ENCODE data around the gene DHX40.
"Not testable (repeated sequence)": the region's sequence is repeated elsewhere in the genome, so short reads cannot be mapped to it uniquely, and the experiment has no call there.

The DHX40 gene

DNA sequence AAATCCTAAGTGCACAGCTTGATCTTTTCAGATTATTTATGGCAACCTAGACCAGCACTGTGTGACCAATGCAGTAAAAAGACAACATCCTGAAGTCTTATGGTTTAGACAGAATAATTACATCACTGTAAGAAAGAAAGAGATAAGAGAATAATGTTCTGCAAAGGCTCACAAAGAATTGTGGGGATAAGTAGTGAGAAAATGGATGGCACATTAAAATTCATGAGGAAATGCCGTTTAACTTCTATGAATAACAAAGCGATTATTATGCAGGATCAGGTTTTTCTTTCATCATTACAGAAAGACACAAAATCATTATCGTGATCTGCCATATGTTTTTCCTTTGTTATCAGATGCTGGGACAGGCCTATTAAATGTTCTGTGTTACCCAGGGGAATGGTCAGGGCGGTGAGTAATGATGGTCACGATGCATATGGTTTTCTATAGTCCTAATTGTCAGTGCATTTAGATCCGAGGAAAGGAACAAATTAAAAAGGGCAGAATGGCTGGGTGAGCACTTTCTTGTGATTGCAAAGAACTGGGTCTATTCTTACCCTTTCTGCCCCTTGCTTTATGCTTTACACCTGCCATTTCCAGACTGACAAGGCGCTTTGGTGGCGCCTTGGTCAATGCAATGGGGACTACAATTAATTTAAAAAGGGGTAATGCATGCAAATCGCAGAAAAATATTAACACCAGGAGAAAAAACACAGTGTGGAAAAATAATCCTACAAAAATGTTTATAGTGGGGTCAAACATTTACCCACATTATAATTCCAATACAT, 18.1 kb upstream of the DHX40 start:
- Histone ChIP-seq H3K27ac (ENCODE audit: low read length) (no peak overlapping the region), H2AFZ (ENCODE audit: low read depth, low read length) (no peak overlapping the region), H3K27me3 (ENCODE audit: insufficient read depth, low read length, poor library complexity) (peaks cover 15% of the 10 kb centered on the region), H3K9ac (ENCODE audit: low read depth, low read length) (no peak overlapping the region), H3K4me1 (ENCODE audit: insufficient read depth, low read length) (no peaks in the 10 kb centered on the region), H3K36me3 (ENCODE audit: insufficient read depth, low read length) (no peaks in the 10 kb centered on the region), H3K79me2 (ENCODE audit: insufficient read depth, low read length) (no peaks in the 10 kb centered on the region), H3K9me3 (ENCODE audit: insufficient read depth, low read length, severe bottlenecking) (no peaks in the 10 kb centered on the region), H4K20me1 (ENCODE audit: insufficient read depth, low read length) (no peaks in the 10 kb centered on the region), H3K4me2 (ENCODE audit: insufficient read depth, low read length) (no peak overlapping the region), H3K4me3 (ENCODE audit: low read depth in 1 of 2, low read length in 2 of 2) (no peak overlapping the region)
- DNase-seq (no peak), ATAC-seq (ENCODE audit: insufficient read depth, low read depth) (no peak)
- no peak for TF ChIP-seq EZH2 (IDR thresholded peaks at IDR 0.05; ENCODE audit: borderline replicate concordance, low read depth, low read length, severe bottlenecking)
- TF ChIP-seq, protein P1, sequence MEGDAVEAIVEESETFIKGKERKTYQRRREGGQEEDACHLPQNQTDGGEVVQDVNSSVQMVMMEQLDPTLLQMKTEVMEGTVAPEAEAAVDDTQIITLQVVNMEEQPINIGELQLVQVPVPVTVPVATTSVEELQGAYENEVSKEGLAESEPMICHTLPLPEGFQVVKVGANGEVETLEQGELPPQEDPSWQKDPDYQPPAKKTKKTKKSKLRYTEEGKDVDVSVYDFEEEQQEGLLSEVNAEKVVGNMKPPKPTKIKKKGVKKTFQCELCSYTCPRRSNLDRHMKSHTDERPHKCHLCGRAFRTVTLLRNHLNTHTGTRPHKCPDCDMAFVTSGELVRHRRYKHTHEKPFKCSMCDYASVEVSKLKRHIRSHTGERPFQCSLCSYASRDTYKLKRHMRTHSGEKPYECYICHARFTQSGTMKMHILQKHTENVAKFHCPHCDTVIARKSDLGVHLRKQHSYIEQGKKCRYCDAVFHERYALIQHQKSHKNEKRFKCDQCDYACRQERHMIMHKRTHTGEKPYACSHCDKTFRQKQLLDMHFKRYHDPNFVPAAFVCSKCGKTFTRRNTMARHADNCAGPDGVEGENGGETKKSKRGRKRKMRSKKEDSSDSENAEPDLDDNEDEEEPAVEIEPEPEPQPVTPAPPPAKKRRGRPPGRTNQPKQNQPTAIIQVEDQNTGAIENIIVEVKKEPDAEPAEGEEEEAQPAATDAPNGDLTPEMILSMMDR (IDR thresholded peaks at IDR 0.05; ENCODE audit: borderline replicate concordance, extremely low read depth, low read length, poor library complexity, severe bottlenecking) = no peak

DNA sequence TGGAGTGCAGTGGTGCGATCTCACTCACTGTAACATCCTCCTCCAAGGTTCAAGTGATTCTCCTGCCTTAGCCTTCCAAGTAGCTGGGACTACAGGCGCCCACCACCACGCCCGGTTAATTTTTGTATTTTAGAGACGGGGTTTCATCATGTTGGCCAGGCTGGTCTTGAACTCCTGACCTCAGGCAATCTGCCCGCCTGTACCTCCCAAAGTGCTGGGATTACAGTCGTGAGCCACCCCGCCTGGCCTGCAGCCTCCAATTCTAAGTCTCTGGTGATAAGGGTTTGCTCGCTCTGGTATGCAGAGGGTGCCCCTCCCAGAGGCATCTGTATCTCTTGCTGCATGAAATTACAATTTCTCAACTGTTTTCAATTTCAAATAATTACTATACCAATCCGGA, 16.4 kb upstream of the DHX40 start:
- not testable (repeated sequence) for H3K9me3 ChIP-seq (ENCODE audit: insufficient read depth, low read length, severe bottlenecking)

DNA sequence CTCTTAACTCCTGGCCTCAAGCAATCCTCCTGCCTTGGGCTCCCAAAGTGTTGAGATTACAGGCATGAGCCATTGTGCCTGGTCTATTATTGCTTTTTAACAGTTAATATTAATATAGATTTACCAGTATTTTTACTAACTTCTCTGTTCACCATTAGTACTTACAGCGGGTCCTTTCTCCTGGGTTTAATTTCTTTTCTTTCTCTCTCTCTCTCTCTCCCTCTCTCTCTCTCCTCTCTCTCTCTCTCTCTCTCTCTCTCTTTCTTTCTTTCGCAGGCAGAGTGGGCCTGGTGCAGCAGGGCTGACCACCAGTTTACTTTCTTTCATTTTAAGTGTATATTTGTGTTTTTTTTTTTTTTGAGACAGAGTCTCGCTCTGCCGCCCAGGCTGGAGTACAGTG, 14.7 kb upstream of the DHX40 start:
- Histone ChIP-seq H3K4me3 (ENCODE audit: low read depth in 1 of 2, low read length in 2 of 2) (no peak overlapping the region), H3K27ac (ENCODE audit: low read length) (no peak overlapping the region), H3K4me2 (ENCODE audit: insufficient read depth, low read length) (no peak overlapping the region), H3K36me3 (ENCODE audit: insufficient read depth, low read length) (no peaks in the 10 kb centered on the region), H3K79me2 (ENCODE audit: insufficient read depth, low read length) (no peaks in the 10 kb centered on the region), H3K27me3 (ENCODE audit: insufficient read depth, low read length, poor library complexity) (peaks cover 5% of the 10 kb centered on the region), H2AFZ (ENCODE audit: low read depth, low read length) (no peak overlapping the region), H3K4me1 (ENCODE audit: insufficient read depth, low read length) (no peaks in the 10 kb centered on the region), H3K9ac (ENCODE audit: low read depth, low read length) (no peak overlapping the region), H4K20me1 (ENCODE audit: insufficient read depth, low read length) (no peaks in the 10 kb centered on the region), H3K9me3 (ENCODE audit: insufficient read depth, low read length, severe bottlenecking) (no peaks in the 10 kb centered on the region)
- no peak for ATAC-seq (ENCODE audit: insufficient read depth, low read depth)
- no peak for DNase-seq
- TF ChIP-seq, protein P1 (IDR thresholded peaks at IDR 0.05; ENCODE audit: borderline replicate concordance, extremely low read depth, low read length, poor library complexity, severe bottlenecking) = no peak
- no peak for TF ChIP-seq EZH2 (IDR thresholded peaks at IDR 0.05; ENCODE audit: borderline replicate concordance, low read depth, low read length, severe bottlenecking)

More for the DNA sequence above, 16.4 kb upstream of the DHX40 start:
- H2AFZ ChIP-seq (ENCODE audit: low read depth, low read length); DNase-seq; H3K4me3 ChIP-seq (ENCODE audit: low read depth in 1 of 2, low read length in 2 of 2); H3K27ac ChIP-seq (ENCODE audit: low read length); H3K27me3 ChIP-seq (ENCODE audit: insufficient read depth, low read length, poor library complexity); ATAC-seq (ENCODE audit: insufficient read depth, low read depth); H4K20me1 ChIP-seq (ENCODE audit: insufficient read depth, low read length); H3K4me1 ChIP-seq (ENCODE audit: insufficient read depth, low read length); H3K36me3 ChIP-seq (ENCODE audit: insufficient read depth, low read length); H3K79me2 ChIP-seq (ENCODE audit: insufficient read depth, low read length); H3K9ac ChIP-seq (ENCODE audit: low read depth, low read length); H3K4me2 ChIP-seq (ENCODE audit: insufficient read depth, low read length): not testable (repeated sequence)

DNA sequence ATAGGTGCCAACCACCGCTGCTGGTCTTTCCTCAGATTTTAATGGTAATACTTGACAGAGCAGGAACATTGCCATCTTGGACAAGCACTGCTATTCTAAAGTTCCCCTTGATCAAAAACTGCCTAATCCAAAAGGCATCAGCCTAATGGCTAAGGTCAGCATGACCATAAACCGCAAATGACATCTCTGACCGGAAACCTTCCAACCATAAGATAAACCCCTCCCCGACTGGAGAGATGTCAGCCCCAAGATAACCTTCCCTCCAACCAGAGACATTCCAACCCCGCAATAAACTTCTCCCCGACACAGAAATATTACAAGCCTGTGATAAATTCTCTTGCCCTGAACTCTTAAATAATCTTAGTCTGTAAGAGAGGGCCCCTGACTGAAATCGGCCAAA, 7.4 kb upstream of the DHX40 start:
- no peaks in the 10 kb centered on the region for H3K27me3 ChIP-seq (ENCODE audit: insufficient read depth, low read length, poor library complexity)
- H3K27ac ChIP-seq (ENCODE audit: low read length) = no peak overlapping the region
- no peaks in the 10 kb centered on the region for H3K79me2 ChIP-seq (ENCODE audit: insufficient read depth, low read length)
- no peak overlapping the region for H3K4me2 ChIP-seq (ENCODE audit: insufficient read depth, low read length)
- ATAC-seq (ENCODE audit: insufficient read depth, low read depth) (no peak), DNase-seq (no peak)
- H3K4me3 ChIP-seq (ENCODE audit: low read depth in 1 of 2, low read length in 2 of 2) = no peak overlapping the region
- no peaks in the 10 kb centered on the region for H3K9me3 ChIP-seq (ENCODE audit: insufficient read depth, low read length, severe bottlenecking)
- TF ChIP-seq, protein P1 (IDR thresholded peaks at IDR 0.05; ENCODE audit: borderline replicate concordance, extremely low read depth, low read length, poor library complexity, severe bottlenecking) = no peak
- TF ChIP-seq EZH2 (IDR thresholded peaks at IDR 0.05; ENCODE audit: borderline replicate concordance, low read depth, low read length, severe bottlenecking) = no peak
- H2AFZ ChIP-seq (ENCODE audit: low read depth, low read length) = no peak overlapping the region
- H3K36me3 ChIP-seq (ENCODE audit: insufficient read depth, low read length) = no peaks in the 10 kb centered on the region
- no peaks in the 10 kb centered on the region for H3K4me1 ChIP-seq (ENCODE audit: insufficient read depth, low read length)
- H3K9ac ChIP-seq (ENCODE audit: low read depth, low read length) = no peak overlapping the region
- no peaks in the 10 kb centered on the region for H4K20me1 ChIP-seq (ENCODE audit: insufficient read depth, low read length)
